Right lobe of liver (tissue), 4 donors: ENCODE results near the gene CSF1R.

Experiments used
- CTCF ChIP-seq, 4 donors: fragments of 200-600 bp in 3 of 4; fragments of 450-650 bp in 1 of 4; IDR thresholded peaks; one replicate each; pipeline versions ENCODE4 v1.5.1 to v1.8.0; 2016 to 2022; ENCODE audit warnings: antibody characterized with exemption in 4 of 4, mild to moderate bottlenecking in 2 of 4
- POLR2A ChIP-seq: fragments of 450-650 bp; IDR thresholded peaks from one replicate; pipeline ENCODE4 v1.6.1; 2017; ENCODE audit warnings: antibody characterized with exemption, mild to moderate bottlenecking
- donor health status: DM: no; HTN: no; CAD: no.
- donor health status: DM: no; HTN: no; CAD: no.
- donor health status: DM: no; HTN: yes; CAD: no.

- TF ChIP-seq CTCF (IDR thresholded peaks at IDR 0.05) (no peak), POLR2A (no peak)
Observed at GRCh38 chr5:150134198-150134588, 47.8 kb upstream of the CSF1R start.
